Large intestine (tissue), 3 donors: Measurements from ENCODE around the gene PRDM16. TPM values are rescaled to one million over a fixed set of nuclear protein-coding genes. Genes with fewer than 3 reads are reported as not detected.
"Not testable (repeated sequence)": the region's sequence is repeated elsewhere in the genome, so short reads cannot be mapped to it uniquely, and the experiment has no call there.

ENCODE experiments used
- DNase-seq, 2 donors: peaks; one replicate each; pipeline versions ENCODE4 v3.0.0 to v3.0.0-alpha.2; 2013
- H3K27ac ChIP-seq: one replicate; pipeline ENCODE4 v1.5.1; 2013; ENCODE audit warnings: low read length
- H3K27me3 ChIP-seq: 2 replicates; pipeline ENCODE4 v1.6.1; 2013; ENCODE audit warnings: low read length; ENCODE audit not compliant: control insufficient read depth, insufficient read depth
- H3K36me3 ChIP-seq: 2 replicates; pipeline ENCODE4 v1.6.1; 2013; ENCODE audit warnings: low read length; ENCODE audit not compliant: control insufficient read depth, insufficient read depth
- H3K4me1 ChIP-seq: one replicate; pipeline ENCODE4 v1.6.1; 2013; ENCODE audit warnings: low read length; ENCODE audit not compliant: control insufficient read depth, insufficient read depth
- H3K4me3 ChIP-seq: one replicate; pipeline ENCODE4 v1.5.1; 2013; ENCODE audit warnings: low read length
- H3K9me3 ChIP-seq: one replicate; pipeline ENCODE4 v1.6.1; 2013; ENCODE audit warnings: mild to moderate bottlenecking, low read depth, low read length, moderate library complexity; ENCODE audit not compliant: control insufficient read depth
- WGBS: methylation state at CpG from one replicate; pipeline ENCODE4 v1.1.5; 2013; ENCODE audit warnings: low lambda C conversion rate; ENCODE audit not compliant: insufficient coverage; 5-methylcytosine and 5-hydroxymethylcytosine counted together
- polyA plus RNA-seq: library from polyadenylated mRNA; unstranded; fragments of 120-200 nt; gene quantifications from one replicate; pipeline ENCODE4 v1.2.1, GENCODE V29; 2013

The PRDM16 gene
- polyA plus RNA-seq, 1 donor = 20.6 TPM

- Histone ChIP-seq H3K36me3 (no peaks in the 10 kb centered on the region), H3K9me3 (no peaks in the 10 kb centered on the region), H3K4me3 (no peak overlapping the region), H3K27ac (no peak overlapping the region), H3K4me1 (peaks cover 29% of the 10 kb centered on the region), H3K27me3 (peaks cover 8% of the 10 kb centered on the region)
- no CpG with 5 or more reads among the region's 9 CpGs for WGBS
- no peak for DNase-seq
Observed at GRCh38 chr1:3282186-3282585, 213.2 kb downstream of the PRDM16 start.

- H3K27ac ChIP-seq = no peak overlapping the region
- peaks cover 29% of the 10 kb centered on the region for H3K4me1 ChIP-seq
- no peak overlapping the region for H3K4me3 ChIP-seq
- H3K9me3 ChIP-seq = no peaks in the 10 kb centered on the region
- no peaks in the 10 kb centered on the region for H3K36me3 ChIP-seq
- DNase-seq = no peak
- WGBS = no CpG with 5 or more reads among the region's 24 CpGs
- H3K27me3 ChIP-seq = peaks cover 8% of the 10 kb centered on the region
Observed at GRCh38 chr1:3282656-3283430, 213.8 kb downstream of the PRDM16 start.

- no peaks in the 10 kb centered on the region for H3K36me3 ChIP-seq
- no peak overlapping the region for H3K4me3 ChIP-seq
- peaks cover 38% of the 10 kb centered on the region for H3K4me1 ChIP-seq
- DNase-seq = peak in 1 of 2 donors; percentile 54
- H3K27me3 ChIP-seq = peaks cover 8% of the 10 kb centered on the region
- WGBS = no CpG with 5 or more reads among the region's 22 CpGs
- H3K27ac ChIP-seq = no peak overlapping the region
- H3K9me3 ChIP-seq = no peaks in the 10 kb centered on the region
Observed at GRCh38 chr1:3283849-3284248, 214.8 kb downstream of the PRDM16 start.

- H3K4me1 ChIP-seq = peaks cover 41% of the 10 kb centered on the region
- no peaks in the 10 kb centered on the region for H3K9me3 ChIP-seq
- DNase-seq = no peak
- H3K4me3 ChIP-seq = no peak overlapping the region
- peak overlapping the region; percentile 77 for H3K27ac ChIP-seq
- WGBS = no CpG with 5 or more reads among the region's 15 CpGs
- no peaks in the 10 kb centered on the region for H3K36me3 ChIP-seq
- H3K27me3 ChIP-seq = peaks cover 8% of the 10 kb centered on the region
Observed at GRCh38 chr1:3284691-3285090, 215.7 kb downstream of the PRDM16 start.

DNA sequence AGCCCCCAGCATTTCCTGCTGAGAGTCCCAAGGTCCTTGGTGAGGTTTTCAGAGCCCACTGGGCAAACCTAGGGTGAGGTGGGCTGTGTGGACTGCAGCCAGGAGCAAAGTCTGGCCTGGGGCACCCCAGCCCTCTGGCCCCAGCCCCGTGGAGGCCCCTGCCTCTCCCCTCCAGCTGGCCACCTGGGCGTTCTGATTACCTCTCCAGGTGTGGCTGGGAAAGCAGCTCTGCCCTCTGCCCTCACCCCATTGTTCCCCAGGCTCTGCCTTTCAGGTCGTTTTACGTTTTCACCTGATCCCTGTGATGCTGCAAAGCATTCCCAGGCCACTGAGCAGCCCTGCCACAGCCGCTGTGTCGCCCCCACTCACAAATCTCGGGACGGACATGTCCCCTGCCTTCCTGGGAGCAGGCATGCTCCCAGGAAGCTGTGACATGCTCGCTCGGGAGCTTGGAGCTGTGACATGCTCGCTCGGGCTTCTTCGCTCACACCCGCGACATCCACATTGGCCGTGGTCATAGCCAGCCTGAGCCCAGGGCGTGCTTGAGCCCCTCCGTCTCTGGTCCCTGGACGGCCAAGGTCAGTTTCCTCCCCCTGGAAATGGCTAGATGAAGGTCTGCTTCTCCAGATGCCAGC is 216.2 kb downstream of the PRDM16 start:
- Histone ChIP-seq H3K4me1 (peaks cover 44% of the 10 kb centered on the region), H3K27ac (peak overlapping the region; percentile 77), H3K27me3 (peaks cover 8% of the 10 kb centered on the region), H3K36me3 (no peaks in the 10 kb centered on the region), H3K4me3 (no peak overlapping the region), H3K9me3 (no peaks in the 10 kb centered on the region)
- peak; percentile 76 to 88 for DNase-seq
- no CpG with 5 or more reads among the region's 19 CpGs for WGBS

DNA sequence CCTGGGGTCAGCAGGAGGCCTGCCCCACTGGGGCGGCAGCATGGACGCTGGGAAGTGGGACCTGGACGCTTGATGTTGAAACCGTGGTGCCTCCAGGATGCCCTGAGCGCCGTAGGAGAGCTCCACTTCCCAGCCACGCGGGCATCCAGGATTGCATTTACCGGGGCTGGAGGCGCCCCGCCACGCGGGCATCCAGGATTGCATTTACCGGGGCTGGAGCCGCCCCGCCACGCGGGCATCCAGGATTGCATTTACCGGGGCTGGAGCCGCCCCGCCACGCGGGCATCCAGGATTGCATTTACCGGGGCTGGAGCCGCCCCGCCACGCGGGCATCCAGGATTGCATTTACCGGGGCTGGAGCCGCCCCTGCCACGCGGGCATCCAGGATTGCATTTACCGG is 218.1 kb downstream of the PRDM16 start:
- WGBS = no CpG with 5 or more reads among the region's 33 CpGs
- H3K27me3 ChIP-seq, H3K27ac ChIP-seq, H3K4me3 ChIP-seq, H3K36me3 ChIP-seq, H3K9me3 ChIP-seq, DNase-seq: not testable (repeated sequence)
- H3K4me1 ChIP-seq = peaks cover 63% of the 10 kb centered on the region

GRCh38 chr1:3287656-3288160 is 218.7 kb downstream of the PRDM16 start:
- H3K36me3 ChIP-seq = no peaks in the 10 kb centered on the region
- no CpG with 5 or more reads among the region's 25 CpGs for WGBS
- H3K27ac ChIP-seq = no peak overlapping the region
- DNase-seq = no peak
- peaks cover 8% of the 10 kb centered on the region for H3K27me3 ChIP-seq
- peaks cover 69% of the 10 kb centered on the region for H3K4me1 ChIP-seq
- no peak overlapping the region for H3K4me3 ChIP-seq
- H3K9me3 ChIP-seq = no peaks in the 10 kb centered on the region

- no peaks in the 10 kb centered on the region for H3K27me3 ChIP-seq
- no peak for DNase-seq
- H3K9me3 ChIP-seq = no peaks in the 10 kb centered on the region
- no peak overlapping the region for H3K4me3 ChIP-seq
- no peak overlapping the region for H3K27ac ChIP-seq
- H3K4me1 ChIP-seq = peaks cover 75% of the 10 kb centered on the region
- H3K36me3 ChIP-seq = no peaks in the 10 kb centered on the region
- no CpG with 5 or more reads among the region's 12 CpGs for WGBS
Observed at GRCh38 chr1:3289502-3289901, 220.5 kb downstream of the PRDM16 start.

DNA sequence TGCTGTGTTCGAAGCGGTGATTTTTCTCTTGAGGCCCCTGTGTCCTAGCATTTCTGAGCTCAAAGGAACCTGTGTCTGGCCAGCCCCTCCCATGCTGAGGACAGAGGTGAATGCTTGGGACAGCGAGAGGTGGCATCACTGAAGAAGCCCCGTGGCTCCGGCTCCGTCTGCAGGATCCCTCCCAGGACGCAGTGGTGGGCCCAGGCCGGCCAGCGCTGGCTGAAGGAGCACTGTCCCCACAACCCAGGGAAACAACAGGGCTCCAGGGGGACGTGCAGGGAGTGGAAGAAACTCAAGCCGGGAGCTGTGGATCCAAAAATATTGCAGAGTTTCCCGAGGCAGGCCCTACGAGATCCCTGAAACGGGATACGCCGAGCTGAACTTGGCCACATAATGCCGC is 221.4 kb downstream of the PRDM16 start:
- no peak for DNase-seq
- H3K36me3 ChIP-seq = no peaks in the 10 kb centered on the region
- 100% methylated on average over 1 of the region's 17 CpGs for WGBS

DNA sequence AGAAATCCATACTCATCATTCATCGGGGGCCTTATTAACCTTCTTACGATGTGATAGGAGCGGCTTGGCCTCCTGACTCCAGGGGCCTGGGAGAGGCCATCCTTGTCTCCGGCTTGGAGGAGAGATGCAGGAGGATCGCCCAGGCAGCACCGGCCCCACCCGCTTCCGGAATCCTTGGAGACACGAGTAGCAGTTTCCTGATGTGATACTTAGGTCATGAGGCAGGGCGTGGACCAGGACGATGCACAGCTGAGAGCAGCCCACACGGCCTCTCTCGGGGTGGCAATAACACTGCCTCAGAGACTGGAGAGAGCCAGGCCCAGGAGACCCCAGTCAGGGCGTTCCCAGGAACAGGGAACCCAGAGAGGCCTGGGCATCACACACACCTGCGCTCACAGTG is 221.9 kb downstream of the PRDM16 start:
- H3K4me3 ChIP-seq = no peak overlapping the region
- no peaks in the 10 kb centered on the region for H3K27me3 ChIP-seq
- no peaks in the 10 kb centered on the region for H3K9me3 ChIP-seq
- peak overlapping the region; percentile 92 for H3K27ac ChIP-seq
- H3K36me3 ChIP-seq = no peaks in the 10 kb centered on the region
- H3K4me1 ChIP-seq = peaks cover 61% of the 10 kb centered on the region
- WGBS = no CpG with 5 or more reads among the region's 15 CpGs
- DNase-seq = peak; percentile 79 to 91

More for the DNA sequence above, 221.4 kb downstream of the PRDM16 start:
- no peaks in the 10 kb centered on the region for H3K9me3 ChIP-seq
- H3K4me3 ChIP-seq = no peak overlapping the region
- peak overlapping the region; percentile 92 for H3K27ac ChIP-seq
- no peaks in the 10 kb centered on the region for H3K27me3 ChIP-seq
- peaks cover 66% of the 10 kb centered on the region for H3K4me1 ChIP-seq
